ENCODE results near the gene PUM1.

Gene PUM1

GRCh38 chr1:31084782-31085569 lies 19.5 kb upstream of the PUM1 start:
- DNase-seq (ENCODE audit: low spot score), result no peak
- in situ Hi-C loops (cut with MboI; ENCODE audit: low sequenced_read_pairs, unreplicated experiment), result no loop called here
- TF ChIP-seq CTCF (IDR thresholded peaks at IDR 0.05; ENCODE audit: borderline replicate concordance, control extremely low read depth, extremely low read depth, insufficient read depth, missing control alignments), result no peak

- no peak for DNase-seq (ENCODE audit: low spot score)
- no peak for TF ChIP-seq CTCF (IDR thresholded peaks at IDR 0.05; ENCODE audit: borderline replicate concordance, control extremely low read depth, extremely low read depth, insufficient read depth, missing control alignments)
- in situ Hi-C loops (cut with MboI; ENCODE audit: low sequenced_read_pairs, unreplicated experiment), result no loop called here
Observed at GRCh38 chr1:31082385-31082784, 16.9 kb upstream of the PUM1 start.

GRCh38 chr1:31073044-31073443 lies 7.5 kb upstream of the PUM1 start:
- no peak for DNase-seq (ENCODE audit: low spot score)
- TF ChIP-seq CTCF (IDR thresholded peaks at IDR 0.05; ENCODE audit: borderline replicate concordance, control extremely low read depth, extremely low read depth, insufficient read depth, missing control alignments), result no peak
- in situ Hi-C loops (cut with MboI; ENCODE audit: low sequenced_read_pairs, unreplicated experiment), result no loop called here

- in situ Hi-C loops (cut with MboI; ENCODE audit: low sequenced_read_pairs, unreplicated experiment), result no loop called here
- TF ChIP-seq CTCF (IDR thresholded peaks at IDR 0.05; ENCODE audit: borderline replicate concordance, control extremely low read depth, extremely low read depth, insufficient read depth, missing control alignments), result no peak
- DNase-seq (ENCODE audit: low spot score), result no peak
Observed at GRCh38 chr1:31072304-31072746, 6.8 kb upstream of the PUM1 start.

GRCh38 chr1:31069392-31069791 lies 3.9 kb upstream of the PUM1 start:
- no peak for DNase-seq (ENCODE audit: low spot score)
- no peak for TF ChIP-seq CTCF (IDR thresholded peaks at IDR 0.05; ENCODE audit: borderline replicate concordance, control extremely low read depth, extremely low read depth, insufficient read depth, missing control alignments)
- in situ Hi-C loops (cut with MboI; ENCODE audit: low sequenced_read_pairs, unreplicated experiment), result no loop called here

- in situ Hi-C loops (cut with MboI; ENCODE audit: low sequenced_read_pairs, unreplicated experiment), result no loop called here
- peak; percentile 43 for DNase-seq (ENCODE audit: low spot score)
- TF ChIP-seq CTCF (IDR thresholded peaks at IDR 0.05; ENCODE audit: borderline replicate concordance, control extremely low read depth, extremely low read depth, insufficient read depth, missing control alignments), result no peak
Observed at GRCh38 chr1:31064718-31065309, 703 bp downstream of the PUM1 start.

Data from GM13976 (cell line).